SK-N-SH (cell line): ENCODE data around the gene TBXAS1.

ENCODE experiments used
- CHD2 ChIP-seq: fragments of 150-350 bp; IDR thresholded peaks from 2 replicates; pipeline ENCODE4 v1.6.1; 2018; ENCODE audit warnings: low read length; ENCODE audit not compliant: partially characterized antibody
- EP300 ChIP-seq, 2 experiments: IDR thresholded peaks; 2 replicates each; pipeline versions ENCODE4 v1.4.0 to v1.6.1; 2012; ENCODE audit warnings: borderline replicate concordance in 1 of 2, low read depth in 1 of 2, low read length in 1 of 2
- NFIC ChIP-seq: IDR thresholded peaks from 2 replicates; pipeline ENCODE4 v1.4.0; 2012; ENCODE audit warnings: borderline replicate concordance
- ZBTB33 ChIP-seq: IDR thresholded peaks from 2 replicates; pipeline ENCODE4 v1.4.0; 2012; ENCODE audit warnings: low read depth, borderline replicate concordance

- TF ChIP-seq EP300 (IDR thresholded peaks at IDR 0.05; ENCODE audit: borderline replicate concordance in 1 of 2, low read depth in 1 of 2, low read length in 1 of 2) = no peak
- TF ChIP-seq NFIC = no peak
- TF ChIP-seq CHD2 = no peak
- no peak for TF ChIP-seq ZBTB33
Measured at GRCh38 chr7:140044251-140044650, 215.2 kb downstream of the TBXAS1 start.
